ENCODE results near the gene ACTL8.

The ACTL8 gene

GRCh38 chr1:17849216-17849615 lies 94.1 kb downstream of the ACTL8 start:
- no peak for DNase-seq

- no peak for DNase-seq
Observed at GRCh38 chr1:17851056-17851455, 95.9 kb downstream of the ACTL8 start.

- no peak for DNase-seq
Observed at GRCh38 chr1:17852383-17852782, 97.2 kb downstream of the ACTL8 start.

GRCh38 chr1:17853241-17853935 lies 98.3 kb downstream of the ACTL8 start:
- no peak for DNase-seq

GRCh38 chr1:17856496-17857108 lies 101.5 kb downstream of the ACTL8 start:
- DNase-seq, result no peak

GRCh38 chr1:17857109-17857499 lies 102.0 kb downstream of the ACTL8 start:
- DNase-seq, result no peak

GRCh38 chr1:17857996-17858395 lies 102.9 kb downstream of the ACTL8 start:
- DNase-seq, result no peak

GRCh38 chr1:17860812-17861211 lies 105.7 kb downstream of the ACTL8 start:
- DNase-seq, result no peak

- DNase-seq, result no peak
Observed at GRCh38 chr1:17861685-17862084, 106.6 kb downstream of the ACTL8 start.

- no peak for DNase-seq
Observed at GRCh38 chr1:17862121-17862520, 107.0 kb downstream of the ACTL8 start.

- DNase-seq, result no peak
Observed at GRCh38 chr1:17865912-17866739, 111.0 kb downstream of the ACTL8 start.

GRCh38 chr1:17866740-17867029 lies 111.6 kb downstream of the ACTL8 start:
- DNase-seq, result no peak

- no peak for DNase-seq
Observed at GRCh38 chr1:17867470-17867869, 112.3 kb downstream of the ACTL8 start.

- DNase-seq, result no peak
Observed at GRCh38 chr1:17869815-17870214, 114.7 kb downstream of the ACTL8 start.

- no peak for DNase-seq
Observed at GRCh38 chr1:17870679-17871078, 115.5 kb downstream of the ACTL8 start.

- no peak for DNase-seq
Observed at GRCh38 chr1:17873007-17873675, 118.0 kb downstream of the ACTL8 start.

GRCh38 chr1:17874231-17874630 lies 119.1 kb downstream of the ACTL8 start:
- no peak for DNase-seq

GRCh38 chr1:17874710-17875109 lies 119.6 kb downstream of the ACTL8 start:
- no peak for DNase-seq

GRCh38 chr1:17875171-17875881 lies 120.2 kb downstream of the ACTL8 start:
- DNase-seq, result no peak

- DNase-seq, result no peak
Observed at GRCh38 chr1:17875882-17876280, 120.7 kb downstream of the ACTL8 start.
